OCI-LY1 (cell line): ENCODE measurements around the gene A2M.

Experiments
- H2AFZ ChIP-seq: fragments of 200-600 bp; sonication (generic), shearing (Covaris generic); 2 replicates; pipeline ENCODE4 v1.6.0; 2014; ENCODE audit warnings: antibody characterized with exemption, mild to moderate bottlenecking, low read length
- H3F3A ChIP-seq: fragments of 200-600 bp; sonication (generic), shearing (Covaris generic); 2 replicates; pipeline ENCODE4 v1.6.0; 2014; ENCODE audit warnings: mild to moderate bottlenecking, antibody characterized with exemption, low read length, moderate library complexity; ENCODE audit not compliant: insufficient read depth
- H3K27ac ChIP-seq: fragments of 200-600 bp; sonication (generic); 2 replicates; pipeline ENCODE4 v1.5.1; 2014; ENCODE audit warnings: low read length, mixed run types, mild to moderate bottlenecking, low read depth; ENCODE audit not compliant: poor library complexity, severe bottlenecking
- H3K27me3 ChIP-seq: fragments of 200-600 bp; sonication (generic); 2 replicates; pipeline ENCODE4 v1.6.0; 2014; ENCODE audit warnings: antibody characterized with exemption, mild to moderate bottlenecking, low read length, moderate library complexity; ENCODE audit not compliant: insufficient read depth
- H3K36me3 ChIP-seq: fragments of 200-600 bp; sonication (generic); 2 replicates; pipeline ENCODE4 v1.6.1; 2014; ENCODE audit warnings: mild to moderate bottlenecking, antibody characterized with exemption, low read length, moderate library complexity, mixed read lengths; ENCODE audit not compliant: insufficient read depth
- H3K4me1 ChIP-seq: fragments of 200-600 bp; sonication (generic); 2 replicates; pipeline ENCODE4 v1.5.1; 2014; ENCODE audit warnings: mild to moderate bottlenecking, low read length, moderate library complexity; ENCODE audit not compliant: insufficient read depth, severe bottlenecking
- H3K4me2 ChIP-seq: fragments of 200-600 bp; sonication (generic), shearing (Covaris generic); 2 replicates; pipeline ENCODE4 v1.6.1; 2014; ENCODE audit warnings: low read length
- H3K4me3 ChIP-seq: fragments of 200-600 bp; sonication (generic); 2 replicates; pipeline ENCODE4 v1.5.1; 2014; ENCODE audit warnings: low read length, low read depth, mild to moderate bottlenecking, mixed read lengths; ENCODE audit not compliant: poor library complexity, severe bottlenecking
- H3K79me2 ChIP-seq: fragments of 200-600 bp; shearing (Covaris generic); 2 replicates; pipeline ENCODE4 v1.6.1; 2016; ENCODE audit warnings: mixed run types, low read length, mixed read lengths; ENCODE audit not compliant: insufficient read depth
- H3K9ac ChIP-seq: fragments of 200-600 bp; sonication (generic), shearing (Covaris generic); 2 replicates; pipeline ENCODE4 v1.6.1; 2014; ENCODE audit warnings: mild to moderate bottlenecking, low read length, mixed read lengths
- H3K9me2 ChIP-seq: fragments of 200-600 bp; sonication (generic), shearing (Covaris generic); 2 replicates; pipeline ENCODE4 v1.6.1; 2014; ENCODE audit warnings: low read depth, mild to moderate bottlenecking, low read length, mixed read lengths
- H3K9me3 ChIP-seq: fragments of 200-600 bp; shearing (Covaris generic); 2 replicates; pipeline ENCODE4 v1.6.1; 2014; ENCODE audit warnings: low read length, mixed read lengths
- H4K20me1 ChIP-seq: fragments of 200-600 bp; sonication (generic), shearing (Covaris generic); 2 replicates; pipeline ENCODE4 v1.6.0; 2016; ENCODE audit warnings: mild to moderate bottlenecking, low read length; ENCODE audit not compliant: insufficient read depth
- EZH2 ChIP-seq: fragments of 200-600 bp; sonication (generic), shearing (Covaris generic); IDR thresholded peaks from 2 replicates; pipeline ENCODE4 v1.8.0; 2017; ENCODE audit warnings: borderline replicate concordance, mixed run types, mild to moderate bottlenecking, antibody characterized with exemption, low read length, moderate library complexity, mixed read lengths
- TF ChIP-seq, protein P1 (sequence below): fragments of 200-600 bp; sonication (generic), shearing (Covaris generic); IDR thresholded peaks from 2 replicates; pipeline ENCODE4 v1.5.1; 2017; ENCODE audit warnings: mild to moderate bottlenecking, antibody characterized with exemption, low read length, moderate library complexity, mixed read lengths

The A2M gene

DNA sequence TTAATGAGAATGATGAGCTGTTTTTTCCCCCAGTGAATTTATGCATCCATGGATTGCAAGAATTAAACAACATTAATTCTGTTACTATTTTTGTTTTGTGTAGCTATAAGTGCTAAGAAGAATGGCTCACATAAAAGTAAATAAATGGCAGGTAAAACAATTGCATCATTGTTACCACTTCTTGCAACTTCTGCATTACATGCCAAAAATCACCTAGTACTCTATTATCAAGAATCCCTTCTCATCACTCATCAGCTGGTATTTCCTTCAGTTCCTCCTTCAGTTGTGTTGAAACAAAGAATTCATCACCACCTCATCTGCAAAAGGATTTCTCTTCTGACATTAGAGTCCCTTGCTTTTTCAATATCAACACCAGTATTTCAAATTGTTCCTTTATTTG is 773 bp downstream of the A2M start:
- H3K4me3 ChIP-seq: no peak overlapping the region
- H3K79me2 ChIP-seq: no peaks in the 10 kb centered on the region
- H3K9ac ChIP-seq: no peak overlapping the region
- H3K4me1 ChIP-seq: no peaks in the 10 kb centered on the region
- no peaks in the 10 kb centered on the region for H4K20me1 ChIP-seq
- H3F3A ChIP-seq: no peaks in the 10 kb centered on the region
- no peaks in the 10 kb centered on the region for H3K27me3 ChIP-seq
- H3K4me2 ChIP-seq: no peak overlapping the region
- H3K27ac ChIP-seq: no peak overlapping the region
- no peak overlapping the region for H2AFZ ChIP-seq
- H3K36me3 ChIP-seq: no peaks in the 10 kb centered on the region
- no peaks in the 10 kb centered on the region for H3K9me2 ChIP-seq
- TF ChIP-seq, protein P1, sequence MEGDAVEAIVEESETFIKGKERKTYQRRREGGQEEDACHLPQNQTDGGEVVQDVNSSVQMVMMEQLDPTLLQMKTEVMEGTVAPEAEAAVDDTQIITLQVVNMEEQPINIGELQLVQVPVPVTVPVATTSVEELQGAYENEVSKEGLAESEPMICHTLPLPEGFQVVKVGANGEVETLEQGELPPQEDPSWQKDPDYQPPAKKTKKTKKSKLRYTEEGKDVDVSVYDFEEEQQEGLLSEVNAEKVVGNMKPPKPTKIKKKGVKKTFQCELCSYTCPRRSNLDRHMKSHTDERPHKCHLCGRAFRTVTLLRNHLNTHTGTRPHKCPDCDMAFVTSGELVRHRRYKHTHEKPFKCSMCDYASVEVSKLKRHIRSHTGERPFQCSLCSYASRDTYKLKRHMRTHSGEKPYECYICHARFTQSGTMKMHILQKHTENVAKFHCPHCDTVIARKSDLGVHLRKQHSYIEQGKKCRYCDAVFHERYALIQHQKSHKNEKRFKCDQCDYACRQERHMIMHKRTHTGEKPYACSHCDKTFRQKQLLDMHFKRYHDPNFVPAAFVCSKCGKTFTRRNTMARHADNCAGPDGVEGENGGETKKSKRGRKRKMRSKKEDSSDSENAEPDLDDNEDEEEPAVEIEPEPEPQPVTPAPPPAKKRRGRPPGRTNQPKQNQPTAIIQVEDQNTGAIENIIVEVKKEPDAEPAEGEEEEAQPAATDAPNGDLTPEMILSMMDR: no peak
- no peak for TF ChIP-seq EZH2
- H3K9me3 ChIP-seq: no peaks in the 10 kb centered on the region

DNA sequence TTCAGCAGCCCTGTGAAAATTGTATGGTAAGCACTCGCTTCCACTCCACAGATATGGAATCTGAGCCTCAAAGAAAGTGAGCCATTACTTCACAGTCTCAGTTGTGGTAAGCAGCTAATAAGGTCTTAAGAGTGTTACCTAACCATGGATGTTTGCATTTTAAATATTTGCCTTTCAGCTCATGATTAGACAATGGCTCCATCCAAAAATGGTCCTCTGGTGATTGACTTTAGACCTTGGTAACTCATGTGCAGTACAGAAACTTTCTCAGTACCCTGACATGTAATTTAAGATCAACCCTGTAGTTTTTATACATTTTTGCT is 1.8 kb downstream of the A2M start:
- Histone ChIP-seq H3K4me3 (no peak overlapping the region), H3K9ac (no peak overlapping the region), H3K36me3 (no peaks in the 10 kb centered on the region), H3K27me3 (no peaks in the 10 kb centered on the region), H3K4me1 (no peaks in the 10 kb centered on the region), H3F3A (no peaks in the 10 kb centered on the region), H4K20me1 (no peaks in the 10 kb centered on the region), H3K4me2 (no peak overlapping the region), H3K27ac (no peak overlapping the region), H3K79me2 (no peaks in the 10 kb centered on the region), H3K9me2 (no peaks in the 10 kb centered on the region), H2AFZ (no peak overlapping the region), H3K9me3 (no peaks in the 10 kb centered on the region)
- TF ChIP-seq, protein P1: no peak
- TF ChIP-seq EZH2: no peak

- Histone ChIP-seq H3K9me3 (no peaks in the 10 kb centered on the region), H3K4me2 (no peak overlapping the region), H3K36me3 (no peaks in the 10 kb centered on the region), H3F3A (no peaks in the 10 kb centered on the region), H3K4me3 (no peak overlapping the region), H3K27ac (no peak overlapping the region), H3K79me2 (no peaks in the 10 kb centered on the region), H3K4me1 (no peaks in the 10 kb centered on the region), H3K9me2 (no peaks in the 10 kb centered on the region), H4K20me1 (no peaks in the 10 kb centered on the region), H3K27me3 (no peaks in the 10 kb centered on the region), H3K9ac (no peak overlapping the region), H2AFZ (no peak overlapping the region)
- TF ChIP-seq, protein P1: no peak
- TF ChIP-seq EZH2: no peak
Observed at GRCh38 chr12:9113296-9113986, 2.3 kb downstream of the A2M start.
